ENCODE measurements around the gene ACR. TPM values are rescaled to one million over a fixed set of nuclear protein-coding genes. Genes with fewer than 3 reads are reported as not detected.

The ACR gene
- total RNA-seq, 1 donor from 2014 or later: 2.8 TPM

- H3K36me3 Mint-ChIP-seq (ENCODE audit: low read depth, unreplicated experiment): peaks cover 60% of the 10 kb centered on the region
- H3K4me1 Mint-ChIP-seq (ENCODE audit: unreplicated experiment): peaks cover 16% of the 10 kb centered on the region
- no peaks in the 10 kb centered on the region for H3K9me3 Mint-ChIP-seq (ENCODE audit: unreplicated experiment)
- no peak for TF ChIP-seq CTCF (IDR thresholded peaks at IDR 0.05; ENCODE audit: unreplicated experiment)
- DNase-seq (ENCODE audit: low spot score): no peak
- peak overlapping the region; percentile 72 for H3K27ac Mint-ChIP-seq (ENCODE audit: unreplicated experiment)
- H3K4me3 Mint-ChIP-seq (ENCODE audit: unreplicated experiment): no peak overlapping the region
- peaks cover 59% of the 10 kb centered on the region for H3K27me3 Mint-ChIP-seq (ENCODE audit: unreplicated experiment)
These were observed 9.5 kb upstream of the ACR start for GRCh38 chr22:50728523-50728931.

- H3K4me3 Mint-ChIP-seq (ENCODE audit: unreplicated experiment): peak overlapping the region; percentile 81
These were observed 8.5 kb upstream of the ACR start for GRCh38 chr22:50729391-50730012.

DNA sequence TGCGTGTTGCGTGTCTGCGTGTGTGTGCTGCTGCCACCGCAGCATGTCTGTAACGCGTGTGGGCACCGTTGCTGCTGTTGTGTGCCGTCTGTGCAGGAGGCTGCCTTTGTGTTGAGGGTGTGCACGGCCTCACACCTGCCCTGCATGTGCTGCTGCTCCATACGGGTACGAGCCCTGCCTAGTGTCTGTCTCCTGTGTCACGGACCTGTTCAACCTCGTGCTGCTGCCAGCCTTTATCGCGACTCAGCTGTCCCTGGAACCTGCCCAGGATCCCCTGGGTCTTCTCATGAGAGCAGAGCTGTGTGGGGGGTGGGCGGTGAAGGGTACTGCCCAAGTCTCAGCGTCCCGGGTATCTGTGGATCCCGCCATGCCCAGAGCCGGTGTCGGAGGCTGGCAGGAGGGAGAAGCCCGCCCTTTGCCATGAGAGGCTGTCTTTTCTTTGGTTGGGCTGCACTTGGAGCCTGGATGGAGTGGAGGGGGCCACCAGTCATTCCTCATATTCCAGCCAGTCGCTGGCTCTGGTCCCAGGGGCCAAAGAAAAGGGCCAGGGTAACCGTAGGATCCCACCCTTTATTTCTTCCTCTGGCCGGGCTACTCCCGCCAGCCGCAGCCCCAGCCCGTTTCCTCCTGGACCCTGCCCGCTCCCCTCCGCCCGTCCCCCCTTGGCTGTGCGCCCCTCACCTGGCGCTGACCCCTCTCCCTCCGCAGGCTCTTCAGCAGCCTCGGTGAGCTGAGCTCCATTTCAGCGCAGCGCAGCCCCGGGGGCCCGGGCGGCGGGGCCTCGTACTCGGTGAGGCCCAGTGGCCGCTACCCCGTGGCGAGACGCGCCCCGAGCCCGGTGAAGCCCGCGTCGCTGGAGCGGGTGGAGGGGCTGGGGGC is 7.8 kb upstream of the ACR start:
- H3K4me3 Mint-ChIP-seq (ENCODE audit: unreplicated experiment): peak overlapping the region; percentile 81
- peak overlapping the region; percentile 87 for H3K27ac Mint-ChIP-seq (ENCODE audit: unreplicated experiment)
- peaks cover 52% of the 10 kb centered on the region for H3K36me3 Mint-ChIP-seq (ENCODE audit: low read depth, unreplicated experiment)
- H3K4me1 Mint-ChIP-seq (ENCODE audit: unreplicated experiment): peaks cover 16% of the 10 kb centered on the region
- H3K9me3 Mint-ChIP-seq (ENCODE audit: unreplicated experiment): no peaks in the 10 kb centered on the region
- no peak for TF ChIP-seq CTCF (IDR thresholded peaks at IDR 0.05; ENCODE audit: unreplicated experiment)
- no peak for DNase-seq (ENCODE audit: low spot score)
- peaks cover 68% of the 10 kb centered on the region for H3K27me3 Mint-ChIP-seq (ENCODE audit: unreplicated experiment)

More at GRCh38 chr22:50729391-50730012, 8.5 kb upstream of the ACR start:
- Mint-ChIP-seq H3K4me1 (ENCODE audit: unreplicated experiment) (peaks cover 16% of the 10 kb centered on the region), H3K27ac (ENCODE audit: unreplicated experiment) (peak overlapping the region; percentile 87), H3K27me3 (ENCODE audit: unreplicated experiment) (peaks cover 63% of the 10 kb centered on the region), H3K36me3 (ENCODE audit: low read depth, unreplicated experiment) (peaks cover 55% of the 10 kb centered on the region), H3K9me3 (ENCODE audit: unreplicated experiment) (no peaks in the 10 kb centered on the region)
- no peak for TF ChIP-seq CTCF (IDR thresholded peaks at IDR 0.05; ENCODE audit: unreplicated experiment)
- no peak for DNase-seq (ENCODE audit: low spot score)

DNA sequence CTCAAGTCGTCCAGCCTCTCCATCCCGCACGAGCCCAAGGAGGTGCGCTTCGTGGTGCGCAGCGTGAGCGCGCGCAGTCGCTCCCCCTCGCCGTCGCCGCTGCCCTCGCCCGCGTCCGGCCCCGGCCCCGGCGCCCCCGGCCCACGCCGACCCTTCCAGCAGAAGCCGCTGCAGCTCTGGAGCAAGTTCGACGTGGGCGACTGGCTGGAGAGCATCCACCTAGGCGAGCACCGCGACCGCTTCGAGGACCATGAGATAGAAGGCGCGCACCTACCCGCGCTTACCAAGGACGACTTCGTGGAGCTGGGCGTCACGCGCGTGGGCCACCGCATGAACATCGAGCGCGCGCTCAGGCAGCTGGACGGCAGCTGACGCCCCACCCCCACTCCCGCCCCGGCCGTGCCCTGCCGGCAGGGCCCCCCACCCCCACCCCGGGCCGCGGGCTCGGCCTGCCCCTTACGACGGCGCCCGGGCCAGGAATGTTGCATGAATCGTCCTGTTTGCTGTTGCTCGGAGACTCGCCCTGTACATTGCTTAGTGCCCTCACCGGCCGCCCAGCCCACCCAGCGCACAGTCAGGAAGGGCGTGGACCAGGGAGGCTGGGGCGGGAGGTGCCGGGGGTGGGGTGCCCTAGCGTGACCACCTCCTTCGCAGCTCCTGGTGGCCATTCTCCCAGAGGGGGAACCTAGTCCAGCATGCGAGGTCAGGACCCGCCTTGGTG is 6.9 kb upstream of the ACR start:
- no peaks in the 10 kb centered on the region for H3K9me3 Mint-ChIP-seq (ENCODE audit: unreplicated experiment)
- DNase-seq (ENCODE audit: low spot score): no peak
- H3K4me3 Mint-ChIP-seq (ENCODE audit: unreplicated experiment): no peak overlapping the region
- TF ChIP-seq CTCF (IDR thresholded peaks at IDR 0.05; ENCODE audit: unreplicated experiment): no peak
- peaks cover 43% of the 10 kb centered on the region for H3K36me3 Mint-ChIP-seq (ENCODE audit: low read depth, unreplicated experiment)
- peaks cover 67% of the 10 kb centered on the region for H3K27me3 Mint-ChIP-seq (ENCODE audit: unreplicated experiment)
- no peak overlapping the region for H3K27ac Mint-ChIP-seq (ENCODE audit: unreplicated experiment)
- H3K4me1 Mint-ChIP-seq (ENCODE audit: unreplicated experiment): peaks cover 16% of the 10 kb centered on the region

Data from endothelial cell (in vitro differentiated cells).